GM19452 (cell line): ENCODE measurements around the gene VMP1.

Experiments
- ATAC-seq: cut with Tn5 transposase; IDR thresholded peaks from one replicate; pipeline ENCODE4 v1.9.1; 2021; ENCODE audit not compliant: unreplicated experiment

The VMP1 gene

GRCh38 chr17:59707149-59707970 lies at the start of gene VMP1, which contains the start of gene PTRH2:
TSS of gene VMP1 (plus strand) at chr17:59707654. CDS start at chr17:59731447, 23,793 bp downstream.
TSS of gene PTRH2 (minus strand) at chr17:59707430. CDS start at chr17:59697978, 9,452 bp downstream.
- peak; percentile 96 for ATAC-seq

GRCh38 chr17:59666235-59666634 lies 41.2 kb upstream of the VMP1 start:
- ATAC-seq, result no peak

- no peak for ATAC-seq
Measured at GRCh38 chr17:59668816-59669215, 38.6 kb upstream of the VMP1 start.

- peak; percentile 54 for ATAC-seq
Measured at GRCh38 chr17:59669411-59669810, 38.0 kb upstream of the VMP1 start.

- no peak for ATAC-seq
Measured at GRCh38 chr17:59669944-59670343, 37.5 kb upstream of the VMP1 start.

- no peak for ATAC-seq
Measured at GRCh38 chr17:59671386-59671785, 36.1 kb upstream of the VMP1 start.

GRCh38 chr17:59675231-59675630 lies 32.2 kb upstream of the VMP1 start:
- ATAC-seq, result no peak

- no peak for ATAC-seq
Measured at GRCh38 chr17:59676716-59677115, 30.7 kb upstream of the VMP1 start.

- no peak for ATAC-seq
Measured at GRCh38 chr17:59678918-59679317, 28.5 kb upstream of the VMP1 start.

- no peak for ATAC-seq
Measured at GRCh38 chr17:59680314-59680713, 27.1 kb upstream of the VMP1 start.

- ATAC-seq, result no peak
Measured at GRCh38 chr17:59683283-59683682, 24.2 kb upstream of the VMP1 start.

- no peak for ATAC-seq
Measured at GRCh38 chr17:59684967-59685366, 22.5 kb upstream of the VMP1 start.

GRCh38 chr17:59688008-59688407 lies 19.4 kb upstream of the VMP1 start:
- no peak for ATAC-seq

GRCh38 chr17:59688496-59688895 lies 19.0 kb upstream of the VMP1 start:
- ATAC-seq, result no peak

- ATAC-seq, result no peak
Measured at GRCh38 chr17:59693582-59693981, 13.9 kb upstream of the VMP1 start.

- ATAC-seq, result no peak
Measured at GRCh38 chr17:59694344-59694743, 13.1 kb upstream of the VMP1 start.

GRCh38 chr17:59695945-59696681 lies 11.3 kb upstream of the VMP1 start:
- ATAC-seq, result no peak

- no peak for ATAC-seq
Measured at GRCh38 chr17:59696682-59697277, 10.7 kb upstream of the VMP1 start.

GRCh38 chr17:59698143-59698542 lies 9.3 kb upstream of the VMP1 start:
- no peak for ATAC-seq

- ATAC-seq, result no peak
Measured at GRCh38 chr17:59699218-59699617, 8.2 kb upstream of the VMP1 start.

GRCh38 chr17:59699786-59700185 lies 7.7 kb upstream of the VMP1 start:
- no peak for ATAC-seq

- no peak for ATAC-seq
Measured at GRCh38 chr17:59702304-59702703, 5.2 kb upstream of the VMP1 start.
